GM10847 (cell line): ENCODE data around the gene RALGDS.

Experiments
- POLR2A ChIP-seq: IDR thresholded peaks from 2 replicates; pipeline ENCODE4 v1.6.1; 2011; ENCODE audit not compliant: insufficient read length; ENCODE audit errors: extremely low read depth

The RALGDS gene

GRCh38 chr9:133153227-133154096 is 32.4 kb upstream of the RALGDS start:
- no peak for TF ChIP-seq POLR2A

GRCh38 chr9:133151601-133152525 is 30.8 kb upstream of the RALGDS start:
- no peak for TF ChIP-seq POLR2A

- no peak for TF ChIP-seq POLR2A
Measured at GRCh38 chr9:133151041-133151440, 30.0 kb upstream of the RALGDS start.

- peak; percentile 58 for TF ChIP-seq POLR2A
Measured at GRCh38 chr9:133149130-133150015, 28.3 kb upstream of the RALGDS start.

- no peak for TF ChIP-seq POLR2A
Measured at GRCh38 chr9:133148199-133149129, 27.4 kb upstream of the RALGDS start.

- no peak for TF ChIP-seq POLR2A
Measured at GRCh38 chr9:133147412-133148198, 26.6 kb upstream of the RALGDS start.

- no peak for TF ChIP-seq POLR2A
Measured at GRCh38 chr9:133146746-133147411, 25.8 kb upstream of the RALGDS start.

- no peak for TF ChIP-seq POLR2A
Measured at GRCh38 chr9:133144904-133145851, 24.1 kb upstream of the RALGDS start.

- no peak for TF ChIP-seq POLR2A
Measured at GRCh38 chr9:133144142-133144903, 23.3 kb upstream of the RALGDS start.

GRCh38 chr9:133143639-133144141 is 22.6 kb upstream of the RALGDS start:
- no peak for TF ChIP-seq POLR2A
